Smooth muscle cell (in vitro differentiated cells): ENCODE results near the gene CYP26B1. TPM values are rescaled to one million over a fixed set of nuclear protein-coding genes. Genes with fewer than 3 reads are reported as not detected.

Source experiments
- DNase-seq: peaks from one replicate; lab custom pipeline; 2025; ENCODE audit not compliant: unreplicated experiment; lab: John Stamatoyannopoulos, UW
- H2AFZ ChIP-seq: fragments of 200-600 bp; sonication (generic); 2 replicates; pipeline ENCODE4 v1.6.0; 2016; ENCODE audit warnings: antibody characterized with exemption, low read depth, mild to moderate bottlenecking
- H3F3A ChIP-seq: fragments of 200-600 bp; sonication (generic); 2 replicates; pipeline ENCODE4 v1.6.0; 2017; ENCODE audit warnings: antibody characterized with exemption, low read depth
- H3K27ac ChIP-seq: fragments of 200-600 bp; sonication (generic); 2 replicates; pipeline ENCODE4 v1.5.1; 2016; ENCODE audit warnings: low read depth, mild to moderate bottlenecking
- H3K27me3 ChIP-seq: fragments of 200-600 bp; sonication (generic); 2 replicates; pipeline ENCODE4 v1.6.1; 2016; ENCODE audit warnings: low read depth, mild to moderate bottlenecking
- H3K36me3 ChIP-seq: fragments of 200-600 bp; sonication (generic); 2 replicates; pipeline ENCODE4 v1.5.1; 2016; ENCODE audit warnings: low read depth
- H3K4me1 ChIP-seq: fragments of 200-600 bp; sonication (generic); 2 replicates; pipeline ENCODE4 v1.5.1; 2016; ENCODE audit warnings: low read depth
- H3K4me2 ChIP-seq: fragments of 200-600 bp; sonication (generic); 2 replicates; pipeline ENCODE4 v1.6.0; 2016; ENCODE audit warnings: mild to moderate bottlenecking
- H3K4me3 ChIP-seq: fragments of 200-600 bp; sonication (generic); 2 replicates; pipeline ENCODE4 v1.5.1; 2016; ENCODE audit warnings: mild to moderate bottlenecking
- H3K79me2 ChIP-seq: fragments of 200-600 bp; sonication (generic); 2 replicates; pipeline ENCODE4 v1.6.0; 2016; ENCODE audit warnings: low read depth, mild to moderate bottlenecking
- H3K9ac ChIP-seq: fragments of 200-600 bp; sonication (generic); 2 replicates; pipeline ENCODE4 v1.6.0; 2016; ENCODE audit warnings: low read depth
- H3K9me3 ChIP-seq: fragments of 200-600 bp; sonication (generic); replicated peaks from 2 replicates; pipeline ENCODE4 v1.5.1; 2016; ENCODE audit warnings: low read depth
- H4K20me1 ChIP-seq: fragments of 200-600 bp; sonication (generic); 2 replicates; pipeline ENCODE4 v1.6.0; 2016; ENCODE audit warnings: low read depth
- CTCF ChIP-seq: fragments of 200-600 bp; sonication (generic); IDR thresholded peaks from 2 replicates; pipeline ENCODE4 v1.5.1; 2017; ENCODE audit warnings: borderline replicate concordance, mild to moderate bottlenecking, antibody characterized with exemption; ENCODE audit not compliant: insufficient read depth, poor library complexity, severe bottlenecking
- WGBS: methylation state at CpG from one replicate; pipeline ENCODE4 v1.1.7; 2016; ENCODE audit warnings: low lambda C conversion rate; 5-methylcytosine and 5-hydroxymethylcytosine counted together
- polyA plus RNA-seq: library from polyadenylated mRNA; unstranded; fragments of >200 nt; fragmentation: Nextera tagmentation; extraction: Ambion mirVana; gene quantifications from 2 replicates; pipeline ENCODE4 v1.2.1, GENCODE V29; 2016
- total RNA-seq: library from RNA; depleted of rRNA; stranded (reverse); fragments of >200 nt; gene quantifications from 2 replicates; pipeline ENCODE4 v1.2.3, GENCODE V29; 2014

Gene CYP26B1
- total and polyA plus RNA-seq, 2 experiments from 2014 or later = 0.48 to 1.1 TPM

- Histone ChIP-seq H3K9me3 (no peaks in the 10 kb centered on the region), H3K9ac (no peak overlapping the region), H3F3A (no peaks in the 10 kb centered on the region), H2AFZ (no peak overlapping the region), H3K79me2 (no peaks in the 10 kb centered on the region), H3K36me3 (no peaks in the 10 kb centered on the region), H3K4me3 (no peak overlapping the region), H4K20me1 (no peaks in the 10 kb centered on the region), H3K27me3 (peaks cover 66% of the 10 kb centered on the region), H3K4me2 (no peak overlapping the region), H3K4me1 (peaks cover 13% of the 10 kb centered on the region), H3K27ac (no peak overlapping the region)
- no peak for DNase-seq
- WGBS = 89% methylated on average over 18 of the region's 18 CpGs
- no peak for TF ChIP-seq CTCF
Measured at GRCh38 chr2:72153026-72153791, 5.5 kb upstream of the CYP26B1 start.

DNA sequence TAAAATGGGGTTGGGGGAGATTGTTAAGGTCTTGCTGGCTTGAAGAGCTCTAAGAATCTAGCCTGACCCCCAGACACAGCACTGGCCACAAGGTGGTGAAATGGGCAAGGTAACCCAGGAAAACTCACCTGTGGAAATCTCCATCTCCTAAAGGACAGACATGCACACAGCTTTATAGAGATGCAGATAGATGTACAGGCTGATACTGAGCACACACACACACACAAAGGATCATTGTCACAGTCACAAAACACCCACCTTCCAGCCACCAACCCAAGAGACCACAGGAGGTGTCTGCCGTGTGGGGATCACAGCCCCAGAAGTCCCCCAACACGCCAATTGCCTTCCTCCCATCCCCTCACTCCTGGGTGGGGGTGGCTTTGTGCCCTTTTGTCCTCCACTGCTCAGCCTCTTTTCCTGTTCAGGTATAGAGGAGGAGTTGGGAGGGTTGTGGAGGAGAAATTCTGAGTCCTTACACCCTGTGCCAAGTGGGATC, 3.2 kb upstream of the CYP26B1 start:
- peaks cover 29% of the 10 kb centered on the region for H3K4me1 ChIP-seq
- H3F3A ChIP-seq = no peaks in the 10 kb centered on the region
- no peak overlapping the region for H3K4me2 ChIP-seq
- no peaks in the 10 kb centered on the region for H3K9me3 ChIP-seq
- H3K79me2 ChIP-seq = no peaks in the 10 kb centered on the region
- H3K27ac ChIP-seq = no peak overlapping the region
- no peak overlapping the region for H3K4me3 ChIP-seq
- no peak overlapping the region for H3K9ac ChIP-seq
- no peaks in the 10 kb centered on the region for H3K36me3 ChIP-seq
- H4K20me1 ChIP-seq = no peaks in the 10 kb centered on the region
- H2AFZ ChIP-seq = no peak overlapping the region
- H3K27me3 ChIP-seq = peaks cover 70% of the 10 kb centered on the region
- WGBS = 73% methylated on average over 2 of the region's 2 CpGs
- no peak for DNase-seq
- no peak for TF ChIP-seq CTCF

DNA sequence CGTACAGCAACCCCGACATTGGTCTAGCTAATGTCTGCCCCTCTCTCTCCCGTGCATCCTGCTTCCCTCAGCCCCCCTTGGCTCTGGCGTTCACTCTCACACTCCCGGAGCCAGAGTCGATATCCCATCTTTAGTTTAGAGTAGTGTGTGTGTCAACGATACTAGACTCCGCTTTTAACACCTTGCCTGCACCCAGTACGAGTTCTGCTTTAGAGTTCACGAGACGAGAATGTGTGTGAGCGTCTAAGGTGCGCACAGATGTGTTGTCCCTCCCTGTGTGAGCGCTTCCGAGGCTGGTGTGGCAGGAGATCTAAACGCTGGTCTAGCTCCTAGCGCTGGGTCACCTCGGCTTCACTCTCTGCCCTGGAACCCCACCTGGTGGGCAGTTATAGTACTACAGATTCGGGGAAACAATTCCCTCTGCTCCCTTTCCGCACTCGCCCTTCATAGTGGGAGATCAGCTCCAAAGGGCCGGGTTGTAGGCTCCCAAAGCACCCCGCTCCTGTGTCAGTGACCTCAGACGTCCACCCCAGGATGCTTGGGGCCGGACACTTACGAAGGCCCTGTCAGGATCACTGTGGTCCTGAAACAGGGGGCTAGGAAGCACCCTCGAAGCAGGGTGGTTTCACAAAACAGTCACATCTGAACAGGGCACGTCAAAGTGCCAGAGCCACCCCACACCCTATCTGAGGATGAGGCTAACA, 2.6 kb upstream of the CYP26B1 start:
- peak overlapping the region; percentile 54 for H3K4me3 ChIP-seq
- peak; percentile 77 for TF ChIP-seq CTCF
- peak overlapping the region; percentile 91 for H3K4me2 ChIP-seq
- H3K27ac ChIP-seq = no peak overlapping the region
- no peaks in the 10 kb centered on the region for H3K9me3 ChIP-seq
- no peaks in the 10 kb centered on the region for H3K36me3 ChIP-seq
- 6% methylated on average over 28 of the region's 28 CpGs for WGBS
- peaks cover 71% of the 10 kb centered on the region for H3K27me3 ChIP-seq
- no peaks in the 10 kb centered on the region for H3F3A ChIP-seq
- peaks cover 35% of the 10 kb centered on the region for H3K4me1 ChIP-seq
- no peak overlapping the region for H2AFZ ChIP-seq
- no peak overlapping the region for H3K9ac ChIP-seq
- DNase-seq = peak; percentile 50
- no peaks in the 10 kb centered on the region for H3K79me2 ChIP-seq
- H4K20me1 ChIP-seq = no peaks in the 10 kb centered on the region
